ENCODE measurements around the gene UBAP1.
"Not testable (repeated sequence)": the region's sequence is repeated elsewhere in the genome, so short reads cannot be mapped to it uniquely, and the experiment has no call there.

UBAP1 gene

DNA sequence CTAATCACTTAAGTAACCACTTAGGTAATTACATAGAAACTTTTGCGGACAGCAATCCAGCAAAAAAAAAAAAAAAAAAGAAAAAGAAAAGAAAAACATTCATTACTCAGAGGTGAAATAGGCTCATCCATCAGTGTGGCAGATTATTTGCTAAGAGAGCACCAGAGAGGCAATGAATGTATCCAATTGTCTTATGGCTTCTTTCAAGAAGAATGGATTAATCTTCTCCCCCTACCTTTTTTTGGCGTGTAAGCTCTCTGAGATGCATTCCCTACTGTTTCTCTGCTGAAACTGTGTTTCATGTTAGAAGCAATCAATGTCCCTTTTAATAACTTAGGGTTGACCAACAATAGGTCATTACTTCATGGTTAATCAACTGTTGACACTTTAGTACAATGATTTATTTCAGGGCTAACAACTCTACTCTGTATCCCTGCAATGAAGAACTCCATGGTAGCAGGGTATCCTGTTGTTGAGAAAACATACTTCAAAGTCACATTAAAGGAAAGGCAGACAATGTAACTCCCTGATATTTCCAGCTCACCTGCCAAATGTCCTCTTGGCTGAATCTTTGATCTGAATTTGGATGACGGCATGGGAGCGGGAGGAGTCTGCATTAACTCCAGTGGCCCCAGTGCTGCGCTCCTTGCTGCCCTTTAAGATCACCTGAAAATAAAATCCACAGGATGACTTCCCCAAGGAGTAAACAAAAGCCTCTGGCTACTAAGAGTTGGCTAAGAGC, 92.6 kb downstream of the UBAP1 start:
- no peak for DNase-seq

GRCh38 chr9:34272101-34272541, 93.3 kb downstream of the UBAP1 start:
- no peak for DNase-seq

- DNase-seq, result not testable (repeated sequence)
These were observed 94.7 kb downstream of the UBAP1 start for GRCh38 chr9:34273588-34273987.

GRCh38 chr9:34275811-34276210, 97.0 kb downstream of the UBAP1 start:
- DNase-seq, result no peak

- no peak for DNase-seq
These were observed 97.9 kb downstream of the UBAP1 start for GRCh38 chr9:34276772-34277171.

DNA sequence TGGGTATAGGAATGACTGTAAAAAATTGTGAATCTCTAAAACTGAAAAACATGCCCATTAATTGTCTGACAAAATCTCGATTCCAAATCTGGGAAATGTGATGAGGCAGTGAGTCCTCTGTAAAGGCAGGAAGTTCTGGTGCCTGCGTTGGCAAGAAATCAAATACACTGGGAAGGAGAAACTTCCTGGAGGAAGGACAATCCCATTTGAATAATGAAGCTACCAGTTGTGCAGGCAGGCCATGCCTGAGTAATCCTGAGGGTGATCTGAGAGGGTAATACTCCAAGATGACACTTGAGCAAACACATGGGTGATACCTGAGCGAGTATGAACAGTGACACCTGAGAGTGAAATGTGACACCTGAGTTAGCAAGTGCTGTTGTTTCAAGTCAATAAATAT, 100.6 kb downstream of the UBAP1 start:
- DNase-seq, result no peak

GRCh38 chr9:34282096-34282495, 103.3 kb downstream of the UBAP1 start:
- DNase-seq, result no peak

DNA sequence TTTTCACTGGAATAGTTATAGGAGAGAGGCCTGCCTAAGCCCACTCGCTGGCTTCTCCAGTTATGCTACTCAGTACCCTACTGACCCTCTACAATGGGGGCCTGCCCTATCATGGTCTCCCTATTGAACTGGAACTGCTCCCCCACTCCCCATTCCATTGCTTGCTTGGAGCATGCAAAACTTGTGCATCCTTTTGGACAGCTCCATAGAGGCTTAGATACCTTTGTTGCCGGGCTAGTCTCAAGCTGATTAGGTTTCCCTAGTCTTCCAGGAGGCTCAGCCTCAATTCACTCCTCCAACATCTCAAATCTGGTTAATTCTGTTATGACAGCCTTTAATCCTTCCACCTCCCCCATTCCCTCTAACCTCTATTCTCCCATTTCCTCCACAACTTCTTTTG, 110.3 kb downstream of the UBAP1 start:
- DNase-seq, result no peak

DNA sequence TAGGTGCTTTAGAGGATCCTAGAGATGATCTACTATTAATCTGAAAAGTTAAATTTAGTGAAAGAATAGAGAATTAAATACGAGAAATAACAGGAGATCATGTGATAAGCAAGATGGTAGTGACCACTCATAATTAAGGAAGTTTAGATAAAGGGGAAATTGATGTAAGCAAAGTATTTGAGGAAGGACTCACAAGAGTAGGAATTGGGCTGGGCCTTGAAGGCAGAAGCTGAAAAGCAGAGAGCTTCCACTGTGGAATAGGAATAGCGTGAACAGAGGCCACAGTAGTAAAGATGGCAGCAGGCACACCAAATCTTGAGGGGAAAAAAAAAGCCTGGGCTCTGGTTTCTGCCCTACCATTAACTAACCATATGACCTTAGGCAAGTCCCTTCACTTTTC, 112.2 kb downstream of the UBAP1 start:
- no peak for DNase-seq

DNA sequence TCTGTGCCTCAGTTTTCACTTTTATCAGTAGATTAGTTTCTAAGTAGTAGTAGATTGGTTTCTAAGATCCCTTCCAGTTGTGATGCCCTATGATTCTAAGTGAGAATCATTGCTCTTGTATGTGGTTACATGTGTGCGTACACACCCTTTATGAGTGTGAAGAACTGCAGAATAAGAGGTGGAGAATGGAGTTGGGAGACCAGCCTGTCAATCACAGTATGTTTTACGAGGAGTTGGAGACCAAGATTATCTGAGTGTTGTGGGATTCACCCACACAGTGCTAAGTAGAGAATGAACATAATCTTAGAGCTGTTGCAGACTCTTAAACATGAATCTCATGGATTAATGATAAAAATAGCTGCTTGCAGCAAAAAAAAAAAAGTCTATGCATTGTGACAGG, 112.6 kb downstream of the UBAP1 start:
- no peak for DNase-seq

DNA sequence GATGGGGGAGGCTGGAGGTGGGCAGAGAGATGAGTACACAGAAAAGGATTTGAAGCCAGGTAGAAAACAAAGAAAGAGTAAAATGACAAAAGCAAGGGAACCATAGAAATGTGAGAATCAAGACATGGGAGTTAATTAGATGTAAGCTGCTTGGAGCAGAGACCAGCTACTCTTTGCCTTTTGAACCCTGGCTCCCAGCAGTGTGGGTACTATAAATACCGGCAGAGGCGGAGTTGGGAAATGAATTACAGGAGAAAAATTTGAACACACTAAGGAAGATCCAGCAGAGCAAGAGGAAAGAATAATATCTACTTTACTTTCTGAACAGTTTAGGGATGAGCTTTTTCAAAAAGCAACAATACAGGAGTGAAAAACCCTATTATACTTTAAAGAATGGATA, 113.7 kb downstream of the UBAP1 start:
- DNase-seq, result no peak

GRCh38 chr9:34301064-34301463, 122.2 kb downstream of the UBAP1 start:
- not testable (repeated sequence) for DNase-seq

Data from activated CD4-positive, alpha-beta T cell treated with anti-CD3 and anti-CD28 coated beads, Interleukin-2, amount 50 U/mL, for 16 hours (primary cell).